Naive B cell (primary cell): Measurements from ENCODE around the gene ISYNA1. TPM values are rescaled to one million over a fixed set of nuclear protein-coding genes. Genes with fewer than 3 reads are reported as not detected.

ENCODE experiments used
- ATAC-seq, 2 donors: fragments of 150-1000 bp; cut with Tn5 transposase; 2 replicates each; pipeline ENCODE4 v1.10.0; 2021; ENCODE audit warnings: low read depth in 2 of 2, mild to moderate bottlenecking in 2 of 2, moderate library complexity in 2 of 2
- DNase-seq: peaks from one replicate; pipeline ENCODE4 v3.0.0; 2022
- H3K27ac Mint-ChIP-seq, 6 donors: one replicate each; pipeline ENCODE4 v1.8.0; 2020 to 2022; ENCODE audit warnings: mild to moderate bottlenecking in 6 of 6, mixed read lengths in 6 of 6, moderate library complexity in 5 of 6, inconsistent platforms in 2 of 6
- H3K27me3 Mint-ChIP-seq, 3 donors: one replicate each; pipeline ENCODE4 v1.8.0; 2021 to 2022; ENCODE audit warnings: mixed read lengths in 3 of 3, mild to moderate bottlenecking in 1 of 3
- H3K36me3 Mint-ChIP-seq, 2 donors: one replicate each; pipeline ENCODE4 v1.8.0; 2020 to 2022; ENCODE audit warnings: mixed read lengths in 2 of 2, inconsistent platforms in 1 of 2, mild to moderate bottlenecking in 1 of 2
- H3K4me1 Mint-ChIP-seq, 3 donors: one replicate each; pipeline ENCODE4 v1.8.0; 2020 to 2022; ENCODE audit warnings: mixed read lengths in 3 of 3, inconsistent platforms in 1 of 3, mild to moderate bottlenecking in 1 of 3, moderate library complexity in 1 of 3
- H3K4me3 Mint-ChIP-seq, 8 donors: one replicate each; pipeline ENCODE4 v1.8.0; 2020 to 2022; ENCODE audit warnings: mild to moderate bottlenecking in 8 of 8, mixed read lengths in 8 of 8, moderate library complexity in 8 of 8, inconsistent platforms in 2 of 8
- H3K9me3 Mint-ChIP-seq, 7 donors: one replicate each; pipeline ENCODE4 v1.8.0; 2020 to 2022; ENCODE audit warnings: mixed read lengths in 7 of 7, mild to moderate bottlenecking in 5 of 7, inconsistent platforms in 2 of 7, moderate library complexity in 1 of 7
- polyA plus RNA-seq, 6 donors: library from polyadenylated mRNA; unstranded; fragments of 300-500 nt; fragmentation: Illumina TruSeq; gene quantifications; one replicate each; pipeline ENCODE4 v1.2.3, GENCODE V29; 2021; ENCODE audit warnings: low read depth in 6 of 6

The ISYNA1 gene
- polyA plus RNA-seq, 6 donors from 2014 or later = 6.3 to 12.2 (median 8.6) TPM

DNA sequence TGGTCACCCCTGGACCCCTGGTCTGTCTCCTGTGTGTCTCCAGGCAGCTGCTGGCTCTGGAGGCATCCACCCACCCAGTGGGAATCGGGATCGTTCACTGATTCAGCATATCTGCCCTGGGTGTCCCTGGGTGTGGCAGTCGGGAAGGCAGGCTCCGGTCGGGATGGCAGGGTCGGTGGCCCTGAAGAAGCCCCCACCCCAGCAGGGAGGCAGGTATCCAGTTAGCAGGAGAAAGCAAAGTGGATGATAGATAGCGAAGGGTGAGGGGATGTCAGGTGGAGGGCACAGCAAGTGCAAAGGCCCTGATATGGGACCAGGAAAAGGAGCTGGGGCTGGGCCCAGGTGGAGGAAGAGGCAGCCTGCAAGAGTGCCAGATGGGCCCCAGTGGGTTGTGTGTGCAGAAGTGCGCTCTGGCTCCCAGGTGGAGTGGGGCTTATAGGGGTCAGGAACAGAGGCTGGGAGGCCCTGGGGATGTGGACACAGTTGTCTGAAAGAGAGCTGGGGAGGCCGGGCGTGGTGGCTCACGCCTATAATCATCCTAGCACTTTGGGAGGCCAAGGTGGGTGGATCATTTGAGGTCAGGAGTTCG is 16.5 kb downstream of the ISYNA1 start:
- Mint-ChIP-seq H3K36me3 (no peaks in the 10 kb centered on the region), H3K27me3 (peaks cover 18 to 30% (median 19%) of the 10 kb centered on the region in 3 donors), H3K4me1 (peaks cover 50 to 71% (median 60%) of the 10 kb centered on the region in 3 donors), H3K27ac (peak overlapping the region in 4 of 6 donors; percentile 38 to 83 (median 53)), H3K4me3 (peak overlapping the region in 6 of 8 donors; percentile 12 to 84 (median 36)), H3K9me3 (no peaks in the 10 kb centered on the region)
- ATAC-seq (no peak), DNase-seq (no peak)

DNA sequence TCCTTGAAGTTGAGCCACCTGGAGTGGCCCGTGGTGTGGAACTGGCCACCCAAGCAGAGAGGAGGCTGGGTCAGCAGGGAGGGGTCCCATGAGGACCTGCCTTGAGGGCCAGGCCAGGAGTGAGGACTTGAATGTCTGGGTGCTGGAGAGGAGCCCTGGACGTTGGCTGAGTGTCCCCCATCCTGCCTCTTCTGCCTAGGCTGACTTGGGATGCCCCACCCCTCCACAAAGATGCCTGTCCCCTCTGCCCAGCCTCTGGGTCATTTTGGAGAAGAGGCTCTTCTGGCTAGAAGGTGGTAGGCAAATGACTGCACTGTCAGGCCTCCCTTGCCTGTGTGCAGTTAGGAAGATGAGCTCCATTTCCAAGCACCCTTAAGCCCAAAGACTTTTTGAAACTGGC is 17.0 kb downstream of the ISYNA1 start:
- DNase-seq (no peak), ATAC-seq (no peak)
- H3K4me1 Mint-ChIP-seq = peaks cover 54 to 72% (median 63%) of the 10 kb centered on the region in 3 donors
- peak overlapping the region; percentile 25 to 89 (median 79) for H3K4me3 Mint-ChIP-seq
- no peaks in the 10 kb centered on the region for H3K9me3 Mint-ChIP-seq
- peak overlapping the region in 2 of 6 donors; percentile 59 to 76 for H3K27ac Mint-ChIP-seq
- H3K27me3 Mint-ChIP-seq = peaks cover 22 to 35% (median 24%) of the 10 kb centered on the region in 3 donors
- H3K36me3 Mint-ChIP-seq = no peaks in the 10 kb centered on the region

DNA sequence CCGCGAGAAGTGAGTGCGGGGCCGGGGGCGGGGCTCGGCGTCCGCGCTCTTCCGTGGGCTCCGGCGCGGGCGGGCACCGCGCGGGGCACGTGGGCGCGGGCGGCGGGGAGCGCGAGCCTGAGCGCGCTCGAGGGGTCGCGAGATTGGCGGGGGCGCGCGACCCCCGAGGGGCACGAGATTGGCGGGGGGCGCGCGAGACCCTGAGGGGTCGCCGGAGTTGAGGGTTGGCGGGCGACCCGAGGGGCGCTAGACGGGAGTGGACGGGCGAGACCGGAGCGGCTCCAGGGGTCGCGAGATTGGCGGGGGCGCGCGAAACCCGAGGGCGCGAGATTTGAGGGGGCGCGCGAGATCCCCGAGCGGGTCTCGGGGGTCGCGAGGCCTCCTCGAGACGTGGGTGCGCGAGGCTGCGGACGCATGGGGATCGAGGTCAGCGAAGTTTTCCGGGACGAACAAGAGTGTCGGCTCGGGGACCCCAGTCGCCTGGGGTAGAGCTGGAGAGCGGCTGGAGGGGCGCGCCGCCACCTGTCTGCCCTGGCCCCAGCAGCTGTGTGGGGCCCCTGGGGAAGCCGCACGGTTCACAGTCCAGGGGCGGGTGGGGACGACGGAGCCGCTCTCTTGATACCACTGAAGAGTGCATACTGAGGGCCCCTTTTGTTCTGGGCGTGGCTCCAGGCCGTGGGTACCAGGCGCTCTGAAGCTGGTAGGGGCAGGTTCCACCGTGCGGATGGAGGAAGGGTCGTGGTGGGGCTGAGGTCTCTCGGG is 18.1 kb downstream of the ISYNA1 start:
- H3K27ac Mint-ChIP-seq = peak overlapping the region in 3 of 6 donors; percentile 11 to 77 (median 13)
- ATAC-seq (peak; percentile 32 to 41), DNase-seq (no peak)
- H3K27me3 Mint-ChIP-seq = peaks cover 22 to 44% (median 33%) of the 10 kb centered on the region in 3 donors
- peak overlapping the region; percentile 66 to 89 (median 83) for H3K4me3 Mint-ChIP-seq
- no peaks in the 10 kb centered on the region for H3K36me3 Mint-ChIP-seq
- no peaks in the 10 kb centered on the region for H3K9me3 Mint-ChIP-seq
- H3K4me1 Mint-ChIP-seq = peaks cover 52 to 74% (median 66%) of the 10 kb centered on the region in 3 donors

DNA sequence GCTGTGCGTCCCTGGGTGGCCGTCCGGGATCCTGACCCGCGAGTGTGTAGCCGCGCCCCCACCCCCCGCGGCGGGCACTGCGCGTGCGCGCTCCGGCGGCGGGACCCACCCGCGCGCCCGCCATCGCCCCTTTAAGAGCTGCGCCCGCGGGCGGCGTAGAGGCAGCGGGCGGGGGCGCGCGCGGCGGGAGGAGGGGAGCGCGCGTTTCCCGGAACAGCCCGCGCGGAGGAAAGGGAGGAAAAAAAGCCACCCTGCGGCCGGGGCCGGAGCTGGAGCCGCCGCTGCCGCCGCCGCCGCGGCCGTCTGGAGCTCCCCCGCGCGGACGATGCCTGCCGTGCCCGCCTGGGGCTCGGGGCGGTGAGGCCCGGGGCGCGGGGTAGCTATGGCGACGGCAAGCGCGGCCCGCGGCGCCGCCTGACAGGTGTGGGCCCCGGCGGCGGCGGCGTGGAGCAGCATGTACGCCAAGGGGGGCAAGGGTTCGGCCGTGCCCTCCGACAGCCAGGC is 18.7 kb downstream of the ISYNA1 start, which contains the start of gene SSBP4:
TSS of gene SSBP4 (plus strand) at position 204 of the 504 bp plus-strand sequence. CDS start at position 455, 251 bp downstream.
- Mint-ChIP-seq H3K4me3 (peak within 1 kb of the TSS; percentile 66 to 91 (median 87)), H3K27me3 (peaks cover 28 to 49% (median 39%) of the 10 kb centered on the region in 3 donors), H3K4me1 (peaks cover 49 to 74% (median 69%) of the 10 kb centered on the region in 3 donors), H3K9me3 (no peaks in the 10 kb centered on the region), H3K36me3 (no peaks in the 10 kb centered on the region), H3K27ac (peak within 1 kb of the TSS; percentile 11 to 80 (median 75))
- ATAC-seq (peak; percentile 77 to 79), DNase-seq (peak; percentile 77)

DNA sequence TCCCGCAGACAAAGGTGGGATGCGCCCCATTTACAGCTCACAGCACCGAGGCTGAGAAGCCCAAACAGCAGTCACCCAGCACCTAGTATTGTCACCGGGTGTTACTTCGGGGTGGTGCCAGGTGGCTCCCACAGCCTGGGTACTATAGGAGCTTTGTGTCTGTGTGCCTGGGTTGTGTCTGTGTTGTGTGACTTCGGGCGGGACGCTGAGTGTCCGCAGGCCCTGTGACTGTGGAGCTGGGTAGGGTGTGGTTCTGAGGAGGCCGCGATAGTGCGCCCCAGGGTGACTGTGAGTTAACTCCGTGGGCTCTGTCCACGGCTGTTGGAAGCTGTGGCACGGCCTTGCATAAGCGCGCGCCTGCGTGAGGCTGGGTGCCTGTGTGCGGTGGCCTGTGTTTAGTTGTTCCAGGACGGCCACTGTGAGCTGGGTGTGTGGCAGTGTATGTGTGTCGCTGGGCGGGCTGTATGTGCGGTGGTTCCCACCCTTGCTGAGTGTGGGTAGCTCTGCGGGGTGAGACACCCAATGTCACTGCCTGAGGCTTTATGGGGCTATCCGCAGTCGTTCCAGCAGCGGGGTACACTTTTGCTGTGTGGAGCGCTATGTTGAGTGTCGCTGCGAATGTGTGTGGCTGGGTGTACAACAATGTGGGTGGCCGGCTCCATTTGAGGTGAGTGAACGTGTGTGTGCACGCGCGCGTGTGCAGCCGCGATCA is 19.3 kb downstream of the ISYNA1 start:
- Mint-ChIP-seq H3K9me3 (no peaks in the 10 kb centered on the region), H3K27ac (peak overlapping the region in 5 of 6 donors; percentile 43 to 80 (median 73)), H3K4me3 (peak overlapping the region; percentile 66 to 91 (median 86)), H3K27me3 (peaks cover 32 to 55% (median 45%) of the 10 kb centered on the region in 3 donors), H3K36me3 (no peaks in the 10 kb centered on the region), H3K4me1 (peaks cover 49 to 74% (median 68%) of the 10 kb centered on the region in 3 donors)
- DNase-seq = no peak
- ATAC-seq = peak; percentile 15 to 16

DNA sequence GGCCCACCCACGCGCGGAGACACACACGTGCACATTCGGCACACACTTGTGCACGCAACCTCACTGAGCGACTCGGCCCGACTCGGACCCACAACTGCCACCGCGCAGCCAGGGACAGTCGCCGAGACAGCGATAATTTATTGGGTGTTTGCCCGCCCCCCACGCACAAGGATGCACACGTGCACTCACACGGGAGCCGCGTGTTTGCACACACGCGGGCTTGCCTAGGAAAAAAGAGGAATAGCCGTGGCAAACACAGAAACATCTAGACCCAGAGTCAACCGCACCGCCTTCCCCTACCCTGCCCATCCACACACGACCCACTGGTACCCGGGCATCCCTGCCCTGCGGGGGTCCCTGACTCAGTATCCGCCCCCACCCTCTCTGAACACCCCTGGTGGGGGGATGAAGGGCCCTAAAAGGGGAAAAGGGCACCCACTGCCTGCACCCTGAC is 19.9 kb downstream of the ISYNA1 start:
- no peak for ATAC-seq
- H3K4me1 Mint-ChIP-seq = peaks cover 48 to 70% (median 65%) of the 10 kb centered on the region in 3 donors
- H3K9me3 Mint-ChIP-seq = no peaks in the 10 kb centered on the region
- H3K27me3 Mint-ChIP-seq = peaks cover 32 to 61% (median 47%) of the 10 kb centered on the region in 3 donors
- no peak for DNase-seq
- H3K36me3 Mint-ChIP-seq = no peaks in the 10 kb centered on the region
- peak overlapping the region; percentile 66 to 90 (median 86) for H3K4me3 Mint-ChIP-seq
- H3K27ac Mint-ChIP-seq = peak overlapping the region in 2 of 6 donors; percentile 73 to 80

DNA sequence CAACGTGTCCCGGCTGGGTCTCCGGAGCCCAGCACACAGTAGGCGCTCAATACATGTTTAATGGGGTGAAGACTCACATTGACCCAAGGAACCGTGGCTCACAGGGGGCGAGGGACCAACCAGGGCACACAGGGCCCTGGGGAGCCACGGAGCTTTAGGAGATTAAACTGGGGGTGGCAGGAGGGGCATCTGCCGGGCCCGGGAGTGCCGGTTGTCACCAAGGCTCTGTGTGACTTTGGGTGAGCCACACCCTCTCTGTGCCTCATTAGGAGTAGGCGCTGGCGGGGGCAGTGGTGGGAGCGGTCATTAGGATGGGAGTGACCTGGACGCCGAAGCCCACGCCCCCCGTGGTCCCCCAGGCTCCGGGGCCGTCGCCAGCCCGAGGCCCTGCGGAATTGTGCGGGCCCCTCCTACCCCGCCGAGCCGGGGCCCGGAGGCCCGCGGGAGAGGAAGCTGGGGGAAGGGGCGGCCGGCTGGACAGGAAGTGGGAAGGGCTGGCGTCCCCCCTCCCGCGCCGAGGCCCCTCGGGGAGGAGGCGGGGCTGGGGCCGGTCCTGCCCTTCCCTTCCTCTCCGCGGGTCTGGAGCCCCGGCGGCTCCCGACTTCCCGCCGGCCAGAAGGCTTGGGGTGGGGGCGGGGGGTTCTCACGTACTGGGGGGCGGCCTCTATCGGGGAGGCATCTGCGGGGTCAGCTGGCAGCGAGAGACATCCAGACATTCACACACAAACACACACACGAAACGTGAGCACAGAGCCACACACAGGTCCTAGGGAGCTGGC is 20.5 kb downstream of the ISYNA1 start:
- Mint-ChIP-seq H3K27ac (peak overlapping the region in 4 of 6 donors; percentile 26 to 87 (median 60)), H3K4me1 (peaks cover 42 to 64% (median 59%) of the 10 kb centered on the region in 3 donors), H3K9me3 (no peaks in the 10 kb centered on the region), H3K36me3 (no peaks in the 10 kb centered on the region), H3K4me3 (peak overlapping the region; percentile 66 to 90 (median 88)), H3K27me3 (peaks cover 32 to 67% (median 53%) of the 10 kb centered on the region in 3 donors)
- ATAC-seq (no peak), DNase-seq (no peak)

DNA sequence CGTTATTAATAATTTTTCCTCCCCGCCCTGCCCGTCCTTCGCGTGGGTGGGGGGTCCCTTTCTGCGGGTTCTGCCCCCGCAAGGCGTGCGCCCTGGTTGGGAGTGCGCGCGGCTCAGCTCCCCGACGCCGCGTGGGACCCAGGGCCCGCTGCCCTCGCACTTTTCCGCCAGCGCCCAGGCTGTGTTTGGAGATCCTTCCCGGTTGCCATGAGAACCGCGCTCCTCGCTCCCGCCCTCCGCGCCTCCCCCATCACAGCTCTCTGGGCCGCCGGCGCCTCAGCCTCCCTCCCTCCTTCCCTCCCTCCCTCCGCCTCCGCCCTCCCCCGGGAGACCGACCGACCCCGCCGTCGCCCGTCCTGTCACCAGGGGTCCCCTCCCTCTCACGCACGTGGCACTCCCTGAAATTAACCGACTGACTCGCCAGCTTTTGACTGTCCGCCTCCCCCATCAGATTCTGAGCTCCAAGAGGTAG is 21.1 kb downstream of the ISYNA1 start:
- Mint-ChIP-seq H3K4me3 (peak overlapping the region; percentile 66 to 90 (median 74)), H3K36me3 (no peaks in the 10 kb centered on the region), H3K9me3 (no peaks in the 10 kb centered on the region), H3K4me1 (peaks cover 38 to 60% (median 54%) of the 10 kb centered on the region in 3 donors), H3K27ac (peak overlapping the region in 4 of 6 donors; percentile 26 to 87 (median 60)), H3K27me3 (peaks cover 33 to 73% (median 54%) of the 10 kb centered on the region in 3 donors)
- ATAC-seq (peak; percentile 6 to 18), DNase-seq (no peak)

DNA sequence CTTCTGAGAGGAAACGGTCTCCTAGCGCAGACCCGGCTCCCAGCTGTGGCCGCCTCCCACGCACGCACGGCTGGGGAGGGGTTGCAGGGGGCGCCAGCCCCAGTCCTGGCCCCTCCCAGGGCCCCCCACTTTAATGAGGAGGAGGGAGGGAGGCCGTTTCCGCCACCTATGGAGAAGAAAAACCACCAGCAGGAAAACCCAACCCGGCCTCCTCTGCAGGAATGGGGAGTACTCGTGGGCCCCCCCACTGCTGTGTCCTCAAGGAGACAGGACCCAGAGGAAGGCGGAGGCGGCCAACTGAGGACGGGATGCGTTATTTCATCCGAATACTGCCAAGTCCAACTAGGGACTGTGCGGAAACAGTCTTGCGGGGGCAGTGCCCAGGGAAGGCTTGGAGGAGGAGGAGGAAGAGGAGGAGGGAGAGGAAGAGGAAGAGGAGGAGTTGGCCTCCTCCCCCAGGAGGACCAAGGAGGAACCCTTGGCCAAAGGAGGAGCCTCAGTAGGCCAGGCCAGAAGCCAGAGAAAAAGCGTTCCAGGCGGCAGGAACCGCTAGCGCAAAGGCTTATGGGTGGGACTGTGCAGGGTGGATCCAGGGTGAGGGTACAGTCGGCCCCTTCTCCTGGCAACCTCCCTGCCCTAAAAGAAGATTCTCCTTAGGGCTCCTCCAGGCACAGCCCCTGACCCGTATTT is 22.6 kb downstream of the ISYNA1 start:
- H3K27me3 Mint-ChIP-seq = peaks cover 43 to 82% (median 54%) of the 10 kb centered on the region in 3 donors
- no peaks in the 10 kb centered on the region for H3K36me3 Mint-ChIP-seq
- H3K4me1 Mint-ChIP-seq = peaks cover 35 to 55% (median 45%) of the 10 kb centered on the region in 3 donors
- DNase-seq = no peak
- no peaks in the 10 kb centered on the region for H3K9me3 Mint-ChIP-seq
- H3K27ac Mint-ChIP-seq = peak overlapping the region in 1 of 6 donors; percentile 54
- H3K4me3 Mint-ChIP-seq = peak overlapping the region in 3 of 8 donors; percentile 55 to 76 (median 71)
- no peak for ATAC-seq

DNA sequence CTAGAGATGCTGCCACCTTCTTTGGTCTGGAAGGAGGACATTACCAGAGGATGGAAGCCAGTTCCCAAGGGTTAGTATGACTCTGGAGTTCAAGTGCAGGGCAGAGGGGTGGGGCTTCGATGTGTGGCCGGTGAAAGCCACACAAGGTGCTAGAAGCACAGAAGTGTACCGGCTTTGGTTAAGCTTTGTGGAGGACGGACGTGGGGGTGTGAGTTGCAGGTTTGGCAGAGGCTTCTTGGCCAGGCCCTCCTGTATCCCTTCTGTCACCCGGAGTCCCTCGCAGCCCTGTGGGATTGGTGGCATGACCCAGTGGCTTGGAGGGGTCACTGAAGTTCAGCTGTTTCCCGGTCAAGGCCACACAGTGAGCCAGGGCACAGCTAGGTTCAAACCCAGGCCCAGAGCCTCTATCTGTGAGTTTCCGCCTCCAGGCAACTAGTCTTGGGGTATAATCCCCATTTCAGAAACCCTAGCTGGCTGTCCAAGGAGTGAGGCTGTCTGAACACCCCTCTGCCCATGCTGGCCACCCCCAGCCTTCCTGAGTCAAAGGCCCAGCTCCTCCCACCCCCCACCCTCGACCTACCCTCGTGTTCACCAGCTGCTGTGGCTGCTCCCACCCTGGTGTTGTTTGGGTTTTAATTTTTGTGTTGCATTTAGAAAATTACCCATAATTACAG is 23.3 kb downstream of the ISYNA1 start:
- H3K4me3 Mint-ChIP-seq = peak overlapping the region in 2 of 8 donors; percentile 25 to 56
- DNase-seq = no peak

DNA sequence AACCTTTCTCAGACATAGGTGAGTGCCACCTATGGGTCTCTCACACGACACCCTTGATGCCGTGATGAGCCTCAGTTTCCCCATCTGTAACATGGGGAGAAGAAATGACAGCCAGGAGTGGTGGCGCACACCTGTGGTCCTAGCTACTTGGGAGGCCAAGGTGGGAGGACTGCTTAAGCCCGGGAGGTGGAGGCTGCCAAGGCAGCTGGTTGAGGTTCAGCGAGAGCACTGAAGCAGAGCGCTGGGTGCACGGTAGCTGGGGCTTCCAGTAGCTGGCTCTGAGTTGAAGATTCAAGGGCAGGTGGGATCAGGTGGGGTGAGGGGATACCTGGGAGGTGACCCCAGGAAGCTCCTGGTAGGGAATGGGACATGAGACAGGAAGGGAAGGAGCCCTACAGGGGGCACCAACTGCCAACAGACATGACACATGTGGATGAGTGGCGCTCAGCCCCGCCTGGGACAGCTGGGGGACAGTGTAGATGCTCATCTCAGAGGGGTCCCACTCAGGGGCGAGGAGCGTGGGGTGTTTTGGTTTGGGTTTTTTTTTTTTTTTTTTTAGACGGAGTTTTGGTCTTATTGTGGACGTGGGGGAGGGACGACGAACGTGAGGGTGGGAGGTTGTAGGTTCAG is 25.2 kb downstream of the ISYNA1 start:
- Mint-ChIP-seq H3K4me3 (peak overlapping the region in 1 of 8 donors; percentile 42), H3K4me1 (peaks cover 29 to 47% (median 47%) of the 10 kb centered on the region in 3 donors), H3K36me3 (no peaks in the 10 kb centered on the region), H3K9me3 (no peaks in the 10 kb centered on the region), H3K27me3 (peaks cover 33 to 64% (median 46%) of the 10 kb centered on the region in 3 donors), H3K27ac (no peak overlapping the region)
- ATAC-seq (no peak), DNase-seq (no peak)

More for the DNA sequence above, 23.3 kb downstream of the ISYNA1 start:
- no peaks in the 10 kb centered on the region for H3K9me3 Mint-ChIP-seq
- peak overlapping the region in 1 of 6 donors; percentile 21 for H3K27ac Mint-ChIP-seq
- no peak for ATAC-seq
- H3K27me3 Mint-ChIP-seq = peaks cover 43 to 77% (median 54%) of the 10 kb centered on the region in 3 donors
- no peaks in the 10 kb centered on the region for H3K36me3 Mint-ChIP-seq
- peaks cover 33 to 51% (median 43%) of the 10 kb centered on the region in 3 donors for H3K4me1 Mint-ChIP-seq
